GM10248 (cell line): Measurements from ENCODE around the gene NELFB.

ENCODE experiments used
- CTCF ChIA-PET: fragments of 300-600 bp; sonication (Branson Sonifier 250); formaldehyde crosslinking; extraction: SDS; loops from one replicate; lab custom pipeline; 2021; ENCODE audit warnings: antibody characterized with exemption; lab: Yijun Ruan, JAX
- POLR2A ChIA-PET: fragments of 350-650 bp; sonication (Branson Sonifier 250); formaldehyde crosslinking; extraction: SDS; loops from one replicate; lab custom pipeline; 2020; ENCODE audit warnings: antibody characterized with exemption; lab: Yijun Ruan, JAX
- DNase-seq: peaks from one replicate; pipeline ENCODE4 v3.0.0; 2012; ENCODE audit errors: extremely low spot score
- CTCF ChIP-seq: IDR thresholded peaks from 2 replicates; pipeline ENCODE4 v1.5.1; 2012; ENCODE audit warnings: mild to moderate bottlenecking, low read depth; ENCODE audit errors: extremely low read depth, missing control alignments, control extremely low read depth

The NELFB gene

GRCh38 chr9:137318602-137319001 is 63.5 kb downstream of the NELFB start:
- CTCF ChIA-PET, result interaction anchor here (2.1 to 2.2 kb wide), 2 partner anchors 15 to 17 kb away, joined by 5 to 10 read pairs; partner anchors contain the start of gene NRARP
- no peak for DNase-seq
- POLR2A ChIA-PET, result no interaction called here
- TF ChIP-seq CTCF, result no peak

GRCh38 chr9:137319011-137319738 is 64.0 kb downstream of the NELFB start:
- CTCF ChIA-PET, result interaction anchor here (2.2 kb wide), 1 partner anchor 17 kb away, joined by 10 read pairs; the partner anchor contains the start of gene NRARP
- TF ChIP-seq CTCF, result no peak
- POLR2A ChIA-PET, result interaction anchor here (1.6 kb wide), 1 partner anchor 17 kb away, joined by 4 read pairs; the partner anchor contains the start of gene NRARP
- DNase-seq, result no peak

- TF ChIP-seq CTCF, result no peak
- CTCF ChIA-PET, result interaction anchor here (1.0 to 2.2 kb wide), 2 partner anchors 18 kb away, joined by 7 to 10 read pairs; partner anchors contain the start of gene NRARP
- no peak for DNase-seq
- POLR2A ChIA-PET, result interaction anchor here (1.6 kb wide), 1 partner anchor 17 kb away, joined by 4 read pairs; the partner anchor contains the start of gene NRARP
Measured at GRCh38 chr9:137319739-137320551, 64.8 kb downstream of the NELFB start.

GRCh38 chr9:137320555-137321384 is 65.6 kb downstream of the NELFB start:
- POLR2A ChIA-PET, result interaction anchor here (0.5 to 1.6 kb wide), 2 partner anchors 14 to 18 kb away, joined by 3 to 4 read pairs; partner anchors contain the start of gene NRARP
- CTCF ChIA-PET, result interaction anchor here (1.0 kb wide), 1 partner anchor 18 kb away, joined by 7 read pairs; the partner anchor contains the start of gene NRARP
- peak; percentile 69 for DNase-seq
- no peak for TF ChIP-seq CTCF

GRCh38 chr9:137321726-137322361 is 66.7 kb downstream of the NELFB start:
- POLR2A ChIA-PET, result no interaction called here
- no peak for TF ChIP-seq CTCF

More at GRCh38 chr9:137321726-137322361, 66.7 kb downstream of the NELFB start:
- CTCF ChIA-PET, result no interaction called here
- DNase-seq, result no peak
